ENCODE measurements around the gene REM2.

DNA sequence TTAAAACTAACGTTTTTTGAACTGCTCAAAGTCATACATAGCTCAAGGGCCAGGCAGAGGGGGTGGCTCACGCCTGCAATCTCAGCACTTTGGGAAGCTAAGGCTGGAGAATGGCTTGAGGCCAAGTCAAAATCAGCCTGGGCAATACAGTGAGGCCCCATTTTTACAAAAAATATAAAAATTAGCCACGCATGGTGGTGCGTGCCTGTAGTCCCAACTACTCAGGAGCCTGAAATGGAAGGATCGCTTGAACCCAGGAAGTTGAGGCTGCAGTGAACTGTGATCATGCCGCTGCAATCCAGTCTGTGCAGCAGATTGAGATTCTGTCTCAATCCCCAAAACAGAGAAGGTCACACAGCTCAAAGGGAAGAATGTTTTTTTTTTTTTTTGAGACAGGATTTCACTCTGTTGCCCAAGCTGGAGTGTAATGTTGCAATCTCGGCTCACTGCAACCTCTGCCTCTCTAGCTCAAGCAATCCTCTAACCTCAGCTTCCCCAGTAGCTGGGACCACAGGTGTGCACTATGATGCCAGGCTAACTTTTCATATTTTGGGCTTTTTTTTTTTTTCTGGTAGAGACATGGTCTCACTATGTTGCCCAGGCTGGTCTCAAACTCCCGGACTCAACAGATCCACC, 33.0 kb downstream of the REM2 start:
- no peak for TF ChIP-seq CTCF (conservative IDR thresholded peaks at IDR 0.05 in 1 of 2, IDR thresholded peaks at IDR 0.05 in 1 of 2; ENCODE audit: low read depth in 1 of 2, low read length in 2 of 2)
- no peak for TF ChIP-seq EZH2 (IDR thresholded peaks at IDR 0.05; ENCODE audit: low read length, missing control alignments)
